SIG-M5 (cell line): ENCODE data around the gene CMSS1.

ENCODE experiments used
- DNase-seq: peaks from one replicate; lab custom pipeline; 2025; lab: John Stamatoyannopoulos, UW

CMSS1 gene

GRCh38 chr3:99934975-99935797, 117.5 kb downstream of the CMSS1 start:
- no peak for DNase-seq

DNA sequence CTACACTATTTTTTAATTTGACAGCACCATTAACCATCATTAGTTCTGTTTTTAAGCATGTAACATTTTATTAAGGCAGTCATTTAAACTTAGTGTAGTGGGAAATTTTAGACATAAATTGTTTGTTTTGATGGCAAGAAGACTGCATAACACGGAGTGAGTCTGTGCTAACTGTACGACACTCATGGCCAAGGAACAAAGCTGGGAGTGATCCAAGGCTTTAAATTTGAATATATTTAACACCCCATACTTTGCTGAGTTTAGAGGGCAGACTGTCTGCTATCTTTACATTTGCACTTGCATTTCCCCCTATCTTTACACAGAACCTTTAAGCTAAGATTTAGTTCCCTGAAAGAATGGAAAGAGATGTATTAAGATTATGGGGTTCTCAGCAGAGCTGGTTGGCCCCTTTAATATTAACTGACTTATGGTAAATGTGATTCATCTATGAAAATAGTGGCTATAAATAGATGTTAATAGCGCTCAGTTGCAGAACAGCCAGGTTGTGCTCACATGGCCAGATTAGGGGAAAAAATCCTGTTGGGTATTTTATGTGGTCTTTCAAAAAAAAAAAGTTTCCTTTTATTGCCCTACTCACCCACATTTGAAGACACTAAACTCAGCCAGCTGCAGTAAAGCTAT, 120.7 kb downstream of the CMSS1 start:
- no peak for DNase-seq

GRCh38 chr3:99939876-99940275, 122.2 kb downstream of the CMSS1 start:
- no peak for DNase-seq

DNA sequence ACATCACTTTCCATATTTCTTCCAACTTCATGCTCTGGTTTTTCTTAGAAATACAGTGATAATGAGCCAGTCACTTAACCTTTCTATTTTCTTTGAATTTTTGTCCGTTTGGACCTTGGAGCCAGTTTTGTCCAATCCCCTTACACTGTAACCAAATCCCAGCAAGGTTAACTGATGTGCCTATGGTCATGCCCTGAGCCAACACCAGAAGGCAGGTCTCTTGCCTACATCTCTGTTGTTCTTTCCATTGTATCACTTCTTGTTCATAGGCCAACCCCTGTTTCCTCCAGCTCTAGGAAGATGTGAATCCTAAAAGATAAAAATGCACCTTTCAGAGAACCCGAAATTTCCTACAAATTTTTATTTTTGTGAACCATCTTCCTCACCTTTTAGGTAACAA, 122.7 kb downstream of the CMSS1 start:
- no peak for DNase-seq

- DNase-seq = no peak
Observed at GRCh38 chr3:99941211-99941610, 123.5 kb downstream of the CMSS1 start.

DNA sequence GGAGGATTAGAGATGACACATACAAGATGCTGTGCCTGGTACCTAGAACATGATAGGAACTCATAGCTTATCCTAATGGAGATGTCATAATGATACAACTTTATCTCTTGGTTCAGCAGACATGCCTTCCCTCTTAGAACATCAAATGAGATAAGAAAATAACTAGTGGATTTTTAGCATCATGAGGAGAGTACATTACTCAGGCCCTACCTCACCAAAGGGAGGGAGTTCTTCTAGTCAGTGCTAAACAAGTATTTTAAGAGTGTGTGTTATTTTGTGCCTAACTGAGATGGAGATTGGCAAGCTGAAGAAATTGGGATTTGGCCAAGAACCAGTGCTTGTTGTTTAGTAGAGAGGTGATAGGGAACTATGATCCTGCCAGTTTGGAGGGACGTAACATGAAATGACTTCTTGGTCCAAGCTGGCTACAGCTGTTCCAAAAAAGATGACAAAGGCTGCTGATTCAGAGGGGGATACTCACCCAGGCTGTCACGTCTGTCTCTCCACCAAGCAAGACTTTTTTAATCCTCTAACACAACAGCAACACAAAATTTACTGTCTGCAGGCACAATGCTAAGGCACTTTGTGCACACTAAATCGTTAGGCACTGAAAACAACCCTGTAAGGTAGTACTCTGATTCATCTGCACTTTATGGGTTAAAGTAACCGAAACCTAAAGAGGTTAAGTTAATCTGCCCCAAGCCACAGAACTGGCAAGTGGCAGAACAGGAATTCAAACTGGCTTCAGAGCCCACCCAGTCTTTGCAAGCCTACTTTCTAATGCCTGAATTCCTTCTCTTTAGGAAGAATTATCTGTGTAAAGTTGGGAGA, 126.5 kb downstream of the CMSS1 start:
- no peak for DNase-seq

DNA sequence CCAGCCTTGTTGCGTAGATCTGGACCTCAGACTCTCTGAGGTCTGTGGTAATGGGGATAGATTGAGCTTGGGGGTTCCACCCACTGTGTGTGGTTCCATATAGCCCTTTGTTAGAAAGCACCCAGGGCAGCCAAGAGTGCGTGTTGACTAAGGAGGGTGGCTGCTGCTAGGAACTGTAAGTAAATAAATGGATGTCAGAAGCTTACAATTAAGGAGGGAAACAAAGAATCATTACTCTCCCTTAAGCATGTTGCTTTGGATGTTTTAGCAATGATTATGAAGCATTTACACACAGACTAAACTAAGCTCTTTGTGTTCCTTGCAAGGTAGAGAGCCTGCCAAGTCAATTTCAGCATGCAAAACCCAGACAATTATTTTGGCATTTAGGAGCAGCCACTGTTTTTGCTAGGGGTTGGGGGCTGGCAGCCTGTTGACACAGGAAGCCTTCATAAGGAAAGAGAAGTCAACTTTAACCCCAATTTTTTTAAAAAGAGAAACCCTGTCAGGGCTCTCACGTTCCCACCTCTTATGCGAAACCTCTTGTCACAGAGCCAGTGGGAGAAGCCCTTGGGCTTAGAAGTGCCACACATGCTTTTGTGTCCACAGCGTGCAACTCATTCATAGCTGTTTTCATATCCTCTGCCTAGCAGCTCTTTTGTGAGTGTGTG, 127.8 kb downstream of the CMSS1 start:
- DNase-seq = no peak

- no peak for DNase-seq
Observed at GRCh38 chr3:99947356-99947755, 129.7 kb downstream of the CMSS1 start.

- DNase-seq = no peak
Observed at GRCh38 chr3:99948467-99949089, 130.9 kb downstream of the CMSS1 start.

- DNase-seq = no peak
Observed at GRCh38 chr3:99949956-99950670, 132.5 kb downstream of the CMSS1 start.

DNA sequence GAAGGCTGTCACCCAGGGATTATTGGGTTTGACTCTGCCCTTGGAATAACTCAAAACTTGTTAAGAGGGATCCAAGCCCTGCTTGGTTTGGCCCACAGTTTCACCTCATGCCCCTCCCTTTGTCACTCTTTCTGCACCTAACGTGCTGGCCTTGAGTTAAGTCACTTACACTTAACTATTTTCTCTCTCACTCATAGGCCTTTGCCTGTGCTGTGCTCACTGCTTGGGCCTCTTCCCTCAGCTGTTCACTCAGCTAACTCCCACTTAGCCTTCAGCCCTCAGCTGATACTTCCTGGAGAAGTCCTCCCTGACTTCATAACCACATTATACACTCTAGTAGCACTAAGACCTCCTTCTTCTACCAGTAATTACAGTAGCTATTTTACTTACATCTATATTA, 133.3 kb downstream of the CMSS1 start:
- no peak for DNase-seq

DNA sequence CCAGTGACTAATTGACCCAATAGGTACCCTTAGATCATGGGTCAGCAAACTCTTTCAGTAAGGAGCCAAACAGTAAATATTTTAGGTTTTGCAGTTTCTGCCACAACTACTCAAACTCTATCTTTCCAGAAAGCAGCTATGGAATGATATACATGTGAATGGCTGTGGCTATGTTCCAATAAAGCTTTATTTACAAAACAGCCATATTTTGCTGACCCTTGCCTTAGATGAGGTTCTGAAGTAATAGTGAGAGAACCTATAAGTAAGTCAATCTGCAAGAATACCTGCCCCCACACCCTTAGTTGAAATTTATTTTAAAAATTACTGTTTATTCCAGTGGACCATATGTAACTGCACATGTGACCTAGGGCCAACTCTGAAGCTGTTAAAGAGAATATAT, 134.0 kb downstream of the CMSS1 start:
- no peak for DNase-seq

DNA sequence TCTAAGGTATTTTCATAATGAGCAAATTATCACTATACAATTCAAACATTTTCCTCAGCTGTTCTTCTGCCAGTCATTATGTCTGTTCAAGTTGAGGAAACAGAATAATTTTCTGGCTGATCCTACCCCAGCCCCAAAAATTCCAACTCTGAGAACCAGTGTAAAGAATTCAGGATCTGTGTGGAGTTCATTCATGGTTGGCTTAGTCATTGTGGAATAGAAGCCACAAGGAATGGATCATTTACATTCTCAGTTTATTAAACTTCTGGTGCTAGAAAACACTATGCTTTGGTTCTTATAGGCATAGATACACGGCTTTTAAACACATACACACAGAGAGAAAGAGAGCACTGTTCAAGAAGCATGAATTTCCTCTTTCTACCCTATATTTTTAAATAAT, 134.6 kb downstream of the CMSS1 start:
- no peak for DNase-seq

- DNase-seq = no peak
Observed at GRCh38 chr3:99953596-99953995, 135.9 kb downstream of the CMSS1 start.

DNA sequence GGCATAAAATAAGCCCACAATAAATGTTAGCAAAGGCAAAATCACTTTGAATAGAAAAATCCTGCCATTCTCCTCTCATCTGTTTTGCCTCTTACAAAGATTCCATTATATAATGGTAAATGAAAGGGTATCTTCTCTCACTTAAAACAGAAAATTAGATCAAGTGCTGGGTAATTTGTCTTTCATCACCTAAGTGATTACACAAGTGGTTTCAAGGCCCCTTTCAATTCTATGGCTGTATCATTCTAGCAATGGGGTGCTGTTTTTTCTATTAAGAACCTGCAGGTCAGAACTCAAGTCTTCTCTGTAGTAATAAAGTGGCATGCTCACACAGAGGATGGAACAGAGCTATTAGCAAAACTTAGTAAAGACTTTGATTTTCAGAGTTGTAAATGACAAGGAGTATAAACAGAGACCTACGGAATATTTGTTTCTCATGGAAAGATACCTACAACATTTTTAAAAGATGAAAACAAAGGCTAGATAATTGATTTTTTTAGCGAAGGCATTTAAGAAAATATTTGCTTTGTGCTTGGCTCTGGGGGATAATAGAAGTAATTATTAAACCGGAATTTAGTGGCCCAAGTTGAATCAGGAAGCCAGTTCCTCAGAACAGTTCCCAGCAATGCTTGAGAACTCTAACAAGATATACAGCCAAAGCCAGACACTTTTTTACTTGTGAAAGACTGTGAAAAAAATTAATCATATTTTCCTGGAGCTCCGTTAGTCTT, 137.4 kb downstream of the CMSS1 start:
- no peak for DNase-seq

- DNase-seq = no peak
Observed at GRCh38 chr3:99955773-99956562, 138.3 kb downstream of the CMSS1 start.

- DNase-seq = no peak
Observed at GRCh38 chr3:99957151-99957796, 139.6 kb downstream of the CMSS1 start.

DNA sequence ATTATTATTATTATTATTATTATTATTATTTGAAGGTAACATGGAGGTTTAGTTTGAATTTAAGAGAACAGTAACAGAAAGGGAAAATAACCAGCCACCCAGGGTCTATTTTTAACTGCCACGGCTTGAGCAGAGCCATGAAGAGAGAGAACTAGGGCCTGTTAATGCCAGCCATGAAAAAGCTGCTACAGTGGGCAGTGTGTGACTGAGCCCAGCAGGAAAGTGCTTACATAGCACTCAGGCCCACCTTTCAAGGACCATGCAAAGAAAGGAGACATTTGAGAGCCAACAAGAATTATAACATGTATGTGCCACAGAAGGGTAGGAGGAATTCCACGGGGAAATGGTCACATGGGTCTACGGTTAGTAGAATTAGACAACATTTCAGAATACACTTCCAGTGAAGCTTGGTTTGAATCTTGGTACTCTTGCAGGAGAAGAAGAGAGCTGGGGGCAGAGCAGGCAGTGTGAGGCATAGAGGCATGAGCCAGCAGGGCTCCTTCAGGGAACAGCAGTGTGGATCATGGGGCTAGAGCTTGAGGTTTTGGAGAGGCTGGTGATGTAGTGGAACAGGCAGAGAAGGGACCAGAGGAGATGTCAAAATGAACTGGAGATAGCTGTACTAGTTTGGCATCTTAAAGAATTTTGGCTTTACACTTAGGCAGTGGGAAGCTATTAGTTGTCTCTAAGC, 140.7 kb downstream of the CMSS1 start:
- DNase-seq = no peak
